H9 (cell line): ENCODE data around the gene LRRC53. TPM values are rescaled to one million over a fixed set of nuclear protein-coding genes. Genes with fewer than 3 reads are reported as not detected.

ENCODE experiments used
- DNase-seq: peaks from one replicate; pipeline ENCODE4 v3.0.0-alpha.2; 2017
- H2AFZ ChIP-seq: one replicate; pipeline ENCODE4 v1.6.1; 2013; ENCODE audit warnings: mild to moderate bottlenecking, low read length, control low read depth, moderate library complexity
- H2AK5ac ChIP-seq: 2 replicates; pipeline ENCODE4 v1.6.1; 2013; ENCODE audit warnings: low read length, control low read depth, mixed read lengths; ENCODE audit not compliant: insufficient read length
- H2BK120ac ChIP-seq: one replicate; pipeline ENCODE4 v1.6.1; 2013; ENCODE audit warnings: low read depth, mild to moderate bottlenecking, low read length, control low read depth, inconsistent platforms; ENCODE audit not compliant: poor library complexity, severe bottlenecking
- H2BK12ac ChIP-seq: 2 replicates; pipeline ENCODE4 v1.6.1; 2013; ENCODE audit warnings: low read length, control low read depth, mixed read lengths, low read depth; ENCODE audit not compliant: insufficient read length
- H2BK15ac ChIP-seq: 2 replicates; pipeline ENCODE4 v1.6.1; 2013; ENCODE audit warnings: low read depth, low read length, control low read depth
- H2BK20ac ChIP-seq: one replicate; pipeline ENCODE4 v1.6.1; 2013; ENCODE audit warnings: low read depth, mild to moderate bottlenecking, low read length, control low read depth, inconsistent platforms; ENCODE audit not compliant: poor library complexity, severe bottlenecking
- H2BK5ac ChIP-seq: 2 replicates; pipeline ENCODE4 v1.6.1; 2013; ENCODE audit warnings: low read length, control low read depth, mixed read lengths; ENCODE audit not compliant: insufficient read length
- H3K14ac ChIP-seq: 2 replicates; pipeline ENCODE4 v1.6.1; 2013; ENCODE audit warnings: low read length, control low read depth; ENCODE audit not compliant: insufficient read depth
- H3K18ac ChIP-seq: 2 replicates; pipeline ENCODE4 v1.6.1; 2013; ENCODE audit warnings: low read depth, mild to moderate bottlenecking, mixed read lengths, low read length, control low read depth; ENCODE audit not compliant: insufficient read length
- H3K23ac ChIP-seq: 2 replicates; pipeline ENCODE4 v1.6.1; 2013; ENCODE audit warnings: low read length, control low read depth, mixed read lengths, low read depth; ENCODE audit not compliant: insufficient read length
- H3K23me2 ChIP-seq: 2 replicates; pipeline ENCODE4 v1.6.1; 2013; ENCODE audit warnings: low read depth, mild to moderate bottlenecking, mixed read lengths, low read length, control low read depth; ENCODE audit not compliant: insufficient read length, poor library complexity, severe bottlenecking
- H3K27ac ChIP-seq: 2 replicates; pipeline ENCODE4 v1.5.1; 2013; ENCODE audit warnings: low read length, control low read depth, mixed read lengths, low read depth; ENCODE audit not compliant: insufficient read length
- H3K27me3 ChIP-seq: 2 replicates; pipeline ENCODE4 v1.6.1; 2013; ENCODE audit warnings: low read length, control low read depth, inconsistent platforms; ENCODE audit not compliant: insufficient read depth
- H3K4ac ChIP-seq: 2 replicates; pipeline ENCODE4 v1.6.1; 2013; ENCODE audit warnings: low read depth, mild to moderate bottlenecking, control low read depth, inconsistent platforms, low read length, moderate library complexity
- H3K4me1 ChIP-seq: 2 replicates; pipeline ENCODE4 v1.6.1; 2013; ENCODE audit warnings: low read length, control low read depth, inconsistent platforms; ENCODE audit not compliant: insufficient read depth
- H3K4me2 ChIP-seq: 2 replicates; pipeline ENCODE4 v1.6.1; 2013; ENCODE audit warnings: low read length, control low read depth, mixed read lengths; ENCODE audit not compliant: insufficient read length, insufficient read depth
- H3K56ac ChIP-seq: 2 replicates; pipeline ENCODE4 v1.6.1; 2013; ENCODE audit warnings: low read depth, mild to moderate bottlenecking, mixed read lengths, low read length, control low read depth; ENCODE audit not compliant: insufficient read length
- H3K79me1 ChIP-seq: 2 replicates; pipeline ENCODE4 v1.6.1; 2013; ENCODE audit warnings: low read depth, mild to moderate bottlenecking, moderate library complexity, low read length, control low read depth, inconsistent platforms; ENCODE audit not compliant: insufficient read depth, poor library complexity, severe bottlenecking
- H3K79me2 ChIP-seq: 2 replicates; pipeline ENCODE4 v1.6.1; 2013; ENCODE audit warnings: low read length, control low read depth, inconsistent platforms; ENCODE audit not compliant: insufficient read depth
- H3K9ac ChIP-seq: 2 replicates; pipeline ENCODE4 v1.6.1; 2013; ENCODE audit warnings: low read length, control low read depth, mixed read lengths; ENCODE audit not compliant: insufficient read length; ENCODE audit errors: extremely low read depth
- H3K9me3 ChIP-seq: one replicate; pipeline ENCODE4 v1.6.1; 2013; ENCODE audit warnings: low read depth, low read length, inconsistent platforms; ENCODE audit not compliant: control insufficient read depth
- H3T11ph ChIP-seq: one replicate; pipeline ENCODE4 v1.6.1; 2013; ENCODE audit warnings: mild to moderate bottlenecking, low read length, control low read depth, inconsistent platforms
- H4K20me1 ChIP-seq: one replicate; pipeline ENCODE4 v1.6.1; 2013; ENCODE audit not compliant: control insufficient read depth, insufficient read length, insufficient read depth
- H4K5ac ChIP-seq: 2 replicates; pipeline ENCODE4 v1.6.1; 2013; ENCODE audit warnings: low read depth, mild to moderate bottlenecking, mixed read lengths, low read length, control low read depth; ENCODE audit not compliant: insufficient read length
- H4K8ac ChIP-seq: replicated peaks from 2 replicates; pipeline ENCODE4 v1.6.1; 2013; ENCODE audit warnings: low read length, control low read depth, mixed read lengths, low read depth; ENCODE audit not compliant: insufficient read length
- H4K91ac ChIP-seq: 2 replicates; pipeline ENCODE4 v1.6.1; 2013; ENCODE audit warnings: low read depth, mild to moderate bottlenecking, moderate library complexity, mixed read lengths, low read length, control low read depth; ENCODE audit not compliant: insufficient read length
- H3K27ac Mint-ChIP-seq, 3 experiments: 2 replicates in 2 of 3; 3 replicates in 1 of 3; pipeline ENCODE4 v1.8.0; 2020 to 2021; ENCODE audit warnings: mixed read lengths in 3 of 3, mild to moderate bottlenecking in 1 of 3, moderate library complexity in 1 of 3
- H3K27me3 Mint-ChIP-seq: 2 replicates; pipeline ENCODE4 v1.8.0; 2021; ENCODE audit warnings: low read depth, mild to moderate bottlenecking, moderate library complexity, mixed read lengths
- H3K36me3 Mint-ChIP-seq, 3 experiments: 2 replicates in 2 of 3; 3 replicates in 1 of 3; pipeline ENCODE4 v1.8.0; 2020 to 2021; ENCODE audit warnings: low read depth in 3 of 3, mixed read lengths in 3 of 3; ENCODE audit not compliant: insufficient read depth in 1 of 3
- H3K4me1 Mint-ChIP-seq, 2 experiments: 2 replicates each; pipeline ENCODE4 v1.8.0; 2020; ENCODE audit warnings: mixed read lengths in 2 of 2
- H3K4me3 Mint-ChIP-seq, 2 experiments: 2 replicates in 1 of 2; 3 replicates in 1 of 2; pipeline ENCODE4 v1.8.0; 2020 to 2021; ENCODE audit warnings: mild to moderate bottlenecking in 2 of 2, mixed read lengths in 2 of 2, moderate library complexity in 1 of 2
- H3K9me3 Mint-ChIP-seq, 2 experiments: 2 replicates in 1 of 2; 3 replicates in 1 of 2; pipeline ENCODE4 v1.8.0; 2020; ENCODE audit warnings: mild to moderate bottlenecking in 2 of 2, mixed read lengths in 2 of 2, moderate library complexity in 1 of 2
- WGBS: extraction: QIAGEN DNeasy Blood & Tissue Kit; methylation state at CpG from one replicate; pipeline ENCODE4 v1.1.7; 2013; ENCODE audit warnings: missing lambda C conversion rate, low lambda C conversion rate, mixed read lengths; ENCODE audit not compliant: insufficient read length; ENCODE audit errors: extremely low coverage; 5-methylcytosine and 5-hydroxymethylcytosine counted together
- total RNA-seq: library from RNA; stranded (reverse); gene quantifications from 2 replicates; pipeline ENCODE4 v1.2.1, GENCODE V29; 2021
- TF ChIP-seq, protein P1 (sequence below): fragments of 200-600 bp; sonication (generic); conservative IDR thresholded peaks from 3 replicates; pipeline ENCODE4 v1.8.0; 2021; ENCODE audit warnings: antibody characterized with exemption, mild to moderate bottlenecking

Gene LRRC53
- total RNA-seq, 1 experiment from 2014 or later = not detected

DNA sequence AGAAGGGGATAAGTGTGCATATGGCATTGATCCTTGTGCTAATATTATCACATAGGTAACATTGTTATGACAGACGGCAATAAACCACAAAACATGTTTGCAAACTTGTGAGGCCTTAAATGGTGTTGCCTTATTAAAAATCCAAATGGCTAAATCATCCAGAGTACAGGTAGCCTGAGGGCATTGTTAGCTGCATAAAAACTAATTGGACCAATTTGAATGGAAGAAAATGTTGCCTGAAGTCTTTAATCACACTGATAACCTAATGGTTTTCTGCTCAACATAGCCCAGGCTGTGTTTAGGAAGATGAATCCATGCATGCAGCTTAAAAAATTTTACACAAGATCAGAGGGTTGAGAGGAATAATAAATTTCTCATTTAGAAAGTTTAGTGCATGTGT lies 19.4 kb upstream of the LRRC53 start:
- DNase-seq = no peak
- H3K9me3 ChIP-seq = no peaks in the 10 kb centered on the region
- H3K23me2 ChIP-seq = no peaks in the 10 kb centered on the region
- H4K5ac ChIP-seq = no peak overlapping the region
- no peak overlapping the region for H3K4me3 Mint-ChIP-seq
- H3K9me3 Mint-ChIP-seq = no peaks in the 10 kb centered on the region; a peak in 1 of 5 replicates
- H3K36me3 Mint-ChIP-seq = no peaks in the 10 kb centered on the region
- no peak overlapping the region for H3K23ac ChIP-seq
- no peak overlapping the region for H2BK5ac ChIP-seq
- H2AK5ac ChIP-seq = no peak overlapping the region
- no peak overlapping the region for H3T11ph ChIP-seq
- peaks cover 6% of the 10 kb centered on the region in 2 experiments; a peak in 3 of 4 replicates for H3K4me1 Mint-ChIP-seq
- no peak overlapping the region for H2BK12ac ChIP-seq
- no peak overlapping the region for H3K4ac ChIP-seq
- H3K79me2 ChIP-seq = no peaks in the 10 kb centered on the region
- no peaks in the 10 kb centered on the region for H3K27me3 ChIP-seq
- no peaks in the 10 kb centered on the region for H4K20me1 ChIP-seq
- no peak overlapping the region for H3K4me2 ChIP-seq
- TF ChIP-seq, protein P1, sequence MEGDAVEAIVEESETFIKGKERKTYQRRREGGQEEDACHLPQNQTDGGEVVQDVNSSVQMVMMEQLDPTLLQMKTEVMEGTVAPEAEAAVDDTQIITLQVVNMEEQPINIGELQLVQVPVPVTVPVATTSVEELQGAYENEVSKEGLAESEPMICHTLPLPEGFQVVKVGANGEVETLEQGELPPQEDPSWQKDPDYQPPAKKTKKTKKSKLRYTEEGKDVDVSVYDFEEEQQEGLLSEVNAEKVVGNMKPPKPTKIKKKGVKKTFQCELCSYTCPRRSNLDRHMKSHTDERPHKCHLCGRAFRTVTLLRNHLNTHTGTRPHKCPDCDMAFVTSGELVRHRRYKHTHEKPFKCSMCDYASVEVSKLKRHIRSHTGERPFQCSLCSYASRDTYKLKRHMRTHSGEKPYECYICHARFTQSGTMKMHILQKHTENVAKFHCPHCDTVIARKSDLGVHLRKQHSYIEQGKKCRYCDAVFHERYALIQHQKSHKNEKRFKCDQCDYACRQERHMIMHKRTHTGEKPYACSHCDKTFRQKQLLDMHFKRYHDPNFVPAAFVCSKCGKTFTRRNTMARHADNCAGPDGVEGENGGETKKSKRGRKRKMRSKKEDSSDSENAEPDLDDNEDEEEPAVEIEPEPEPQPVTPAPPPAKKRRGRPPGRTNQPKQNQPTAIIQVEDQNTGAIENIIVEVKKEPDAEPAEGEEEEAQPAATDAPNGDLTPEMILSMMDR = no peak
- H3K4me1 ChIP-seq = no peaks in the 10 kb centered on the region
- no peak overlapping the region for H3K27ac ChIP-seq
- no peaks in the 10 kb centered on the region for H3K79me1 ChIP-seq
- H4K8ac ChIP-seq = no peak overlapping the region
- WGBS = no CpG with 5 or more reads among the region's 1 CpG
- H3K18ac ChIP-seq = no peak overlapping the region
- H2BK15ac ChIP-seq = no peak overlapping the region
- H2AFZ ChIP-seq = no peak overlapping the region
- H2BK120ac ChIP-seq = no peak overlapping the region
- H3K9ac ChIP-seq = no peak overlapping the region
- H2BK20ac ChIP-seq = no peak overlapping the region
- no peak overlapping the region for H3K27ac Mint-ChIP-seq
- no peak overlapping the region for H3K14ac ChIP-seq
- H4K91ac ChIP-seq = no peak overlapping the region
- H3K27me3 Mint-ChIP-seq = no peaks in the 10 kb centered on the region
- no peak overlapping the region for H3K56ac ChIP-seq
